Heart right ventricle (tissue), 16 donors: ENCODE results near the gene SHANK1. TPM values are rescaled to one million over a fixed set of nuclear protein-coding genes. Genes with fewer than 3 reads are reported as not detected.

Experiments
- ATAC-seq, 8 donors: fragments of 200-7000 bp; cut with Tn5 transposase; one replicate each; pipeline ENCODE4 v1.9.1; 2020; ENCODE audit warnings: mild to moderate bottlenecking in 8 of 8, moderate library complexity in 8 of 8, moderate number of reproducible peaks in 1 of 8
- DNase-seq, 2 donors: peaks; one replicate each; pipeline ENCODE4 v3.0.0-alpha.2; 2020
- H3K27ac ChIP-seq, 10 donors: fragments of 200-600 bp; sonication (generic) in 2 of 10; one replicate each; pipeline versions ENCODE4 v1.5.0 to v1.8.0; 2020 to 2022; ENCODE audit warnings: mild to moderate bottlenecking in 3 of 10
- H3K27me3 ChIP-seq, 7 donors: fragments of 200-600 bp; one replicate each; pipeline ENCODE4 v1.8.0; 2021 to 2022; ENCODE audit warnings: mild to moderate bottlenecking in 2 of 7
- H3K36me3 ChIP-seq, 9 donors: fragments of 200-600 bp; sonication (generic) in 1 of 9; one replicate each; pipeline versions ENCODE4 v1.5.0 to v1.8.0; 2020 to 2022; ENCODE audit warnings: mild to moderate bottlenecking in 2 of 9
- H3K4me1 ChIP-seq, 9 donors: fragments of 200-600 bp; sonication (generic) in 1 of 9; one replicate each; pipeline versions ENCODE4 v1.5.0 to v1.8.0; 2020 to 2022; ENCODE audit warnings: mild to moderate bottlenecking in 4 of 9
- H3K4me3 ChIP-seq, 10 donors: fragments of 200-600 bp; sonication (generic) in 2 of 10; one replicate each; pipeline versions ENCODE4 v1.5.0 to v1.8.0; 2020 to 2022; ENCODE audit warnings: mild to moderate bottlenecking in 7 of 10, moderate library complexity in 2 of 10
- H3K9me3 ChIP-seq, 11 donors: fragments of 200-600 bp in 10 of 11; sonication (generic) in 2 of 11; one replicate each; pipeline versions ENCODE4 v1.5.0 to v1.8.0; 2013 to 2022; ENCODE audit warnings: mild to moderate bottlenecking in 2 of 11, control low read depth in 1 of 11, moderate library complexity in 1 of 11
- CTCF ChIP-seq, 9 donors: fragments of 200-600 bp; sonication (generic) in 2 of 9; IDR thresholded peaks; one replicate each; pipeline versions ENCODE4 v1.5.0 to v1.8.0; 2021 to 2022; ENCODE audit warnings: antibody characterized with exemption in 9 of 9, mild to moderate bottlenecking in 5 of 9, moderate library complexity in 1 of 9
- WGBS, 2 donors: extraction: QIAGEN DNeasy Blood & Tissue Kit; methylation state at CpG; one replicate each; pipeline ENCODE4 v1.1.7; 2013; ENCODE audit warnings: inconsistent platforms in 1 of 2; 5-methylcytosine and 5-hydroxymethylcytosine counted together
- intact Hi-C, 10 donors: fragments of 100-400 bp; cut with DNase I; formaldehyde crosslinking; loops; one replicate each; pipeline versions ENCODE4 v1.11.1 to v1.14.2; 2022
- polyA plus RNA-seq, 2 donors: library from polyadenylated mRNA; stranded (reverse); fragments of 200-250 nt; gene quantifications; one replicate each; pipeline ENCODE4 v1.2.3, GENCODE V29; 2013
- total RNA-seq, 10 donors: library from RNA; stranded (reverse); fragmentation: NEBNext Ultra II Directional in 3 of 10; extraction: Animal tissue kit (Norgen Biotek cat#: 25700) in 3 of 10; gene quantifications; one replicate each; pipeline versions ENCODE4 v1.2.1 to v1.2.4, GENCODE V29; 2021 to 2023
- donor health status: Arrhythmogenic right ventricular cardiomyopathy.
- donor health status: ischemic (EF 13 %, LVEDD 7.1; RV severe dilation, severe dysfunction).
- donor health status: healthy with polysubstance abuse.
- donor health status: DM: no; HTN: yes; CAD: no.
- donor health status: DM: no; HTN: no; CAD: no.
- donor health status: ischemic (EF 25% LVEDD 6.9; RV normal size, moderate dysfunction).
- donor health status: ischemic (EF 25% LVEDD 5.7; RV mildly dilated, moderate dysfunction).
- donor health status: healthy.
- donor health status: DM: yes; HTN: yes; CAD: no.
- donor health status: Ischemic cardiomyopathy.
- donor health status: ischemic (EF 35%, LVEDD 5.7; RV mildly dilated, moderate dysfunction).
- donor health status: nonischemic (EF 11% LVEDD 7.7; RV severe dilation, severe dysfunction).
- donor health status: DM: yes; HTN: yes; CAD: no.
- donor health status: PGD.
- donor health status: ischemic (EF 29% LVEDD 5.4; RV normal size, mild dysfunction).
- donor health status: nonischemic (EF 23%, LVEDD 6.1; RV moderate dilation, normal function).

Gene SHANK1
- total and polyA plus RNA-seq, 12 donors = 0.07 to 1.5 (median 0.37) TPM; not detected in 1

GRCh38 chr19:50739914-50740426 lies 20.4 kb upstream of the SHANK1 start:
- H3K4me3 ChIP-seq = no peak overlapping the region
- WGBS, 2 donors = 60 to 64% methylated on average over 11 of the region's 11 CpGs
- TF ChIP-seq CTCF (IDR thresholded peaks at IDR 0.05) = no peak
- H3K27me3 ChIP-seq = peaks cover 0 to 88% (median 74%) of the 10 kb centered on the region in 7 donors
- no peak overlapping the region for H3K27ac ChIP-seq
- DNase-seq (no peak), ATAC-seq (no peak)
- H3K9me3 ChIP-seq = no peaks in the 10 kb centered on the region
- intact Hi-C loops = no loop called here
- no peaks in the 10 kb centered on the region for H3K4me1 ChIP-seq
- no peaks in the 10 kb centered on the region for H3K36me3 ChIP-seq

DNA sequence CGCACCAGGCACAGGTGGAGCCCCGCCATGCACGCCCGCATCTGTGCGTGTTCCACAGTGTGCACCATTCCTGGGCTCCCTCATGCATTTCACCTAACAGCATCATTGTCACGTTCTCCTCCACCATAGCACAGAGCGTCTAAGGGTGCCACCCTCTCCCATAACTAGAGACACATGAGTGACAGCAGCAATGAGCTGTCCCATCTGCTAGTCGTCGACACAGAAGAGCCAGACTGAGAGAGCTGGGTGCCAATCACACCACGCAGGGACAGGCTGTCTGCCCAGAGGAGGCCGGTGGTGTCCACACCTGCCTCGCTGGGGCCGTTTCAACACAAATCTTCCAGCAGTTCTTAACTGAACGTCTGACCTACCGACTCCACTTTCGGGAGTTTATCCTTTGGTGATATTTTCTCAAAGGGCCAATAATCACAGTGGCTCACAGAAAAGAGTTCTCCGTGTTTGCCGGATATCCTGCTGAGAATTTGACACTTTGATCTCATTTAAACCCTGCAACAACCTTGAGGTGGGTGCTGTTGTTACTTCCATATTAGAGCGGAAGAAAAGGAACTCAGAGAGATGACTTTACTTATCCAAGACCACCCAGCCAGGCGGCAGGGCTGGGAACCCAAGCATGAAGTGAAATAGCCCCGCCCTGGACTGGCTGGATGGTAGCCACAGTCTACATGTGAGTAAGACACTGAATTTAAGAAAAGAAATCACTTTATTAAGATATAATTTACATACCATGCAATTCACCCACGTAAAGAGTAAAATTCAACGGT lies 19.7 kb upstream of the SHANK1 start:
- DNase-seq = no peak
- Histone ChIP-seq H3K27me3 (peaks cover 0 to 94% (median 80%) of the 10 kb centered on the region in 7 donors), H3K4me3 (no peak overlapping the region), H3K36me3 (no peaks in the 10 kb centered on the region), H3K27ac (no peak overlapping the region), H3K4me1 (no peaks in the 10 kb centered on the region), H3K9me3 (no peaks in the 10 kb centered on the region)
- TF ChIP-seq CTCF (IDR thresholded peaks at IDR 0.05) = no peak
- WGBS, 2 donors = 74 to 80% methylated on average over 23 of the region's 23 CpGs
- intact Hi-C loops = no loop called here
- no peak for ATAC-seq

- ATAC-seq (no peak), DNase-seq (no peak)
- Histone ChIP-seq H3K4me3 (no peak overlapping the region), H3K4me1 (no peaks in the 10 kb centered on the region), H3K9me3 (no peaks in the 10 kb centered on the region), H3K36me3 (no peaks in the 10 kb centered on the region), H3K27me3 (peaks cover 0 to 91% (median 69%) of the 10 kb centered on the region in 7 donors), H3K27ac (no peak overlapping the region)
- intact Hi-C loops = no loop called here
- no peak for TF ChIP-seq CTCF (IDR thresholded peaks at IDR 0.05)
- WGBS, 2 donors = 58 to 73% methylated on average over 5 of the region's 5 CpGs
These were observed 16.7 kb upstream of the SHANK1 start for GRCh38 chr19:50736338-50736737.

- intact Hi-C loops = no loop called here
- Histone ChIP-seq H3K4me3 (no peak overlapping the region), H3K36me3 (no peaks in the 10 kb centered on the region), H3K4me1 (no peaks in the 10 kb centered on the region), H3K27me3 (peaks cover 0 to 86% (median 64%) of the 10 kb centered on the region in 7 donors), H3K9me3 (no peaks in the 10 kb centered on the region), H3K27ac (no peak overlapping the region)
- TF ChIP-seq CTCF (IDR thresholded peaks at IDR 0.05) = no peak
- 30 to 39% methylated on average over 7 of the region's 7 CpGs for WGBS, 2 donors
- no peak for ATAC-seq
- DNase-seq = no peak
These were observed 16.3 kb upstream of the SHANK1 start for GRCh38 chr19:50735869-50736268.
